GM18861 (cell line): ENCODE results near the gene CYP26A1.

Experiments used
- ATAC-seq: cut with Tn5 transposase; IDR thresholded peaks from one replicate; pipeline ENCODE4 v1.9.1; 2021; ENCODE audit not compliant: unreplicated experiment

CYP26A1 gene, protein sequence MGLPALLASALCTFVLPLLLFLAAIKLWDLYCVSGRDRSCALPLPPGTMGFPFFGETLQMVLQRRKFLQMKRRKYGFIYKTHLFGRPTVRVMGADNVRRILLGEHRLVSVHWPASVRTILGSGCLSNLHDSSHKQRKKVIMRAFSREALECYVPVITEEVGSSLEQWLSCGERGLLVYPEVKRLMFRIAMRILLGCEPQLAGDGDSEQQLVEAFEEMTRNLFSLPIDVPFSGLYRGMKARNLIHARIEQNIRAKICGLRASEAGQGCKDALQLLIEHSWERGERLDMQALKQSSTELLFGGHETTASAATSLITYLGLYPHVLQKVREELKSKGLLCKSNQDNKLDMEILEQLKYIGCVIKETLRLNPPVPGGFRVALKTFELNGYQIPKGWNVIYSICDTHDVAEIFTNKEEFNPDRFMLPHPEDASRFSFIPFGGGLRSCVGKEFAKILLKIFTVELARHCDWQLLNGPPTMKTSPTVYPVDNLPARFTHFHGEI

DNA sequence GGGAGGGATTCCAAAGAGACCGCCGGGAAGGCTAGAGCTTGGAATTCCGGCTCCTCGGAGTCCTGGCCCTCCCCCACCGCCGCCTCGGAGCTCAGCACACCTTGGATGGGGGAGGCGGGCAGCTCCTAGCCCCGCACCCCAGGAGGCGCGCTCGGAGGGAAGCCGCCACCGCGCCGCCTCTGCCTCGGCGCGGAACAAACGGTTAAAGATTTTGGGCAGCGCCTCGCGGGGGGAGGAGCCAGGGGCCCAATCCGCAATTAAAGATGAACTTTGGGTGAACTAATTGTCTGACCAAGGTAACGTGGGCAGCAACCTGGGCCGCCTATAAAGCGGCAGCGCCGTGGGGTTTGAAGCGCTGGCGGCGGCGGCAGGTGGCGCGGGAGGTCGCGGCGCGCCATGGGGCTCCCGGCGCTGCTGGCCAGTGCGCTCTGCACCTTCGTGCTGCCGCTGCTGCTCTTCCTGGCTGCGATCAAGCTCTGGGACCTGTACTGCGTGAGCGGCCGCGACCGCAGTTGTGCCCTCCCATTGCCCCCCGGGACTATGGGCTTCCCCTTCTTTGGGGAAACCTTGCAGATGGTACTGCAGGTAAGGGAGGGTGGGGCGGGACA, at the start of gene CYP26A1:
Gene CYP26A1, plus strand, starts transcription at position 355 of the 608 bp plus-strand sequence. Its CDS starts 42 bp downstream, at position 397.
- ATAC-seq, result no peak

DNA sequence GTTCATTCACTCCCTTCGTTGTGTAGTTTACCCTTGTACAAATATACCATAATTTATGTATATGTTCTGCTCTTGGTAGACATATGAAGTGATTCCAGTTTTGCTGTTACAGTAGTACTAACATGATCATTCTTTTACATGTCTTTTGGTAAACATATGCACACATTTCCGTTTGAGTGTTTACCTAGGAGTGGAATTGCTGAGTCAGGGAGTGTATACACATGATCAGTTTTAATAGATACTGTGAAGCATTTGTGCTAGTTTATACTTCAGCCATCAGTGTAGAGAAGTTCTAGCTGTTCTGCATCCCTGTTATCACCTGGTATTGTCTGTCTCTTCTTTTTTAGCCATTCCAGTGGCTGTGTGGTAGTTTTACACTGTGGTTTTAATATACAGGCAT, 47.6 kb upstream of the CYP26A1 start:
- ATAC-seq, result no peak

DNA sequence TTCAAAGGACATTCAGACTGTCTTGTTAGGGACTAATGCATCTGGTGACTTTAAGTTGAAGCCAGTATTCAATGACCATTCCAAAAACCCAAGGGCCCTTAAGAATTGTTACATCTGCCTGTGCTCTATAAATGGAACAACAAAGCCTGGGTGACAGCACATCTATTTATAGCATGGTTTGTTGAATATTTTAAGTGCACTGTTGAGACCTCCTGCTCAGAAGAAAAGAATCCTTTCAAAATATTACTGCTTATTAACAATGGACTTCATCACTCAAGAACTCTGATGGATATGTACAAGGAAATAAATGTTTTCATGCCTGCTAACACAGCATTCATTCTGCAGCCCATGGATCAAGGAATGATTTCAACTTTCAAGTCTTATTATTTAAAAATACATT, 46.2 kb upstream of the CYP26A1 start:
- no peak for ATAC-seq

DNA sequence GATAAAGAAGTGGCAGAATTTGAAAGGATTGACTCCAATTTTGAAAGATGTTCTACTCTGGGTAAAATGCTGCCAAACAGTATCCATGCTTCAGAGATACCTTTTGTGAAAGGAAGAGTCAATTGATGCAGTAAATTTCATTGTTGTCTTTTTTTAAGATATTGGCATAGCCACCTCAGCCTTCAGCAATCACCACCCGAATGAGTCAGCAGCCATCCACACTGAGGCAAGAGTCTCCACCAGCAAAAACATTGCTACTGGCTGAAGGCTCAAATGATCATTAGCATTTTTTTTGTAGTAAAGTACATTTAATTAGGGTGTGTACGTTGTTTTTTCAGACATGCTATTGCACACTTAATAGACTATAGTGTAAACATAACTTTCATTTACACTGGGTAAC, 44.8 kb upstream of the CYP26A1 start:
- no peak for ATAC-seq

DNA sequence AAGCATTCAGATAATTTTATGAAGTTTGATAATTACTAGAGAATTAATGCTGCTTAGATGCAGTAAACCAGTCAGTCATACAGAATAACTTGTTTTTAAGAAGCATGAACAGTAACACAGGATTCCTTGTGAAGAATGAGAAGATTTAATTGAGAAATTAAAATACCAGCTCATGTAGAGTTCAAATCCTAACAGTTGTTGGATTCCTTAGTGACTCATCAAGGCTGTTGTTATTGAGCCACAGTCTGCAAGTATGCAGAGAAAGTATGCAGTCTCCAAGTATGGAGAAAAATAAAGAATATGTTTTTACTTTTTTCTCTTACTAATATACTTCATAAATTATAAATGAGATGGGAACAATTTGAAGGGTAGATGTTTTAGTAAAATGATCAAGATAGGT, 43.3 kb upstream of the CYP26A1 start:
- no peak for ATAC-seq

DNA sequence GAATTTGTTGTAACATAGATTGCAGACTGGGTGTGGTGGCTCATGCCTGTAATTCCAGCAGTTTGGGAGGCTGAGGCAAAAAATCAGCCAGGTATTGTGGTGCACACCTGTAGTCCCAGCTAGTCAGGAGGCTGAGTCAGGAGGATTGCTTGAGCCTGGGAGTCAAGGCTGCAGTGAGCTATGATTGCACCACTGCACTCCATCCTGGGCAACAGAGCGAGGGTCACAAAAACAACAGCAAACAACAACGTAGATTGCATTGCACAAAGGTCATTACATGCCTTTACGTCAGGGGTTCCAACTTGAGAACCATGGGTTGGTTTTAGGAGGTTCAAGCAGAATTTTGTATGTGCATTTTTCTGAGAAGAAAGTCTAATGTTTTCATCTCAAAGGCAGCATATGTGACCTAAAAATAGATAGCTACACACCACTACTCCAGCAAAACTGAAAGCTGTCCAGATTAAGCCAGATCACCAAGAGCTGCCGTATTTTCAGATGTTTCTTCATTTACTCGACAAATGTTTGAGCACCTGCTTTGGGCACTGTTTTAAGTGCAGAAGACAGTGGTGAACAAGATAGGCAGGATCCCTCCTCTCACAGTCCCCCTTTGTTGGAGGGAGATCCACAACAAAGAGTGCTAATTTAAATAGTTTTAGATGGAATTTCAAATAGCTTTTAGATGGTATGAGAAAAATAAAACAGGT, 41.4 kb upstream of the CYP26A1 start:
- ATAC-seq, result no peak

DNA sequence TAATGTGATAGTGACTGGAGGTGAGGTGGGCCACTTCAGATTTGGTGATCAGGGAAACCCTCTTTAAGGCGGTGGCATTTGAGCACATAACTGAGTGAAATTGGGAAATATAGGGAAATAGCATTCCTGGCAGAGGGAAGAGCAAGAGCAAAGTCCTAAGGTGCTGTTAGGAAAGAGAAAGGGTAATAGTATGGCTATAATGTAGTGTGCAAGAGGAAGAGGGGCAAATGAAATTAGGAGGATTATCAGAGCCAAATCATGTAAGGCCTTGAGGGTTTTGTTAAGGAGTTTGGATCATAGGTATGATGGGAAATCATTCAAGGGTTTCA, 40.9 kb upstream of the CYP26A1 start:
- ATAC-seq, result no peak

DNA sequence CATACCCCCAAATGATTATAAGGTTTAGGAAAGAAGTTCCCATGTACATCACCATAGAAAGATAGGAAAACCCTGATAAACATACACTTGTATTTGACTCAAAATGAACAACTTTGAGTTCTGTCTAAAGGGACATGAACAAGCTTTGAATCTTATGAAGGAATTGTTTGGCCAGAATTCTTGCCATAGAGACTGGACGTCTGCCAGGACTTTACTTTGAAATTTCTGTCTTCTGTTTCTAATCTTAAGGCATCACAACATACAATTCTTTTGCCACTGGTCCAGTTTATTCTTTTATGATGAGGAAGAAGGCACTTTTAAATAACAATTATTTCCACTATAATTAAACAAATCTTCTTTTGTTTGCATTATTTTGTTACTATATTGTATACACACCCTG, 39.3 kb upstream of the CYP26A1 start:
- no peak for ATAC-seq

DNA sequence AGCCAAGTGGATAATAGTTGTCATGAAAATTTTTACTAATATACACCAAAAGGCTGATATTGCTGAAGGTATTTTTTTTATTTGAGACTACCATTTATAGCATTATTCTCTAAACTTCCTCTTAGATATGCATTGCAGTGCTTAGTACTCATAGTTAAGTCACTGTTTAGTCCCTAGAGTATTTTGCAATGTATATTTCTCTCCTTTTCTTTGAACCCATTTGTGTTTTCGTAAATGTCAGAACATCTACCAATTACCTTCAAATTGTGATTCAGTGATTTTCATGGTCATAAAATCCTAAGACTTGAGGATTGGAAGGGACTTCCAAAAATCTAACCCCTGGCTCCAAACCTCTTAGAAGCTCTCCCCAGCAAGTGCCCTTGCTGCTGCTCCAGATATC, 34.6 kb upstream of the CYP26A1 start:
- ATAC-seq, result no peak

DNA sequence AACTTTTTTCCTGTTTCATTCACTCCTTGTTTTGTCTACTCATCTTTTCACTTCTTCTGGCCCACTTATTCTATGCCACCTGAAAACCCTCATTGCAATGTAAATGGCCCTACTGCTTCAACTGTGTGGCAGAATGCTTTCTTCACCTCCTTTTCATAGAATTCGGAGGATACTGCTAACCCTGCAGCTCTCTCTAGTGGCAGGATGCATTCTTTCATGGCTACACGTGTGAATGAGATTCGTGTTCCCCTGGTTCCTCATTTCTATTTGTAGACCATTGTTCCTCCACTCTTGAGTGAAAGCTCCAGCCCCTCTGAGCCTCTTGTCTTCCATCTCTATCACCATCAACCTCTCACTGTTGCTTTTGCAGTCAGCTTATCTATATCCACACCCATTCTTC, 34.0 kb upstream of the CYP26A1 start:
- ATAC-seq, result no peak

DNA sequence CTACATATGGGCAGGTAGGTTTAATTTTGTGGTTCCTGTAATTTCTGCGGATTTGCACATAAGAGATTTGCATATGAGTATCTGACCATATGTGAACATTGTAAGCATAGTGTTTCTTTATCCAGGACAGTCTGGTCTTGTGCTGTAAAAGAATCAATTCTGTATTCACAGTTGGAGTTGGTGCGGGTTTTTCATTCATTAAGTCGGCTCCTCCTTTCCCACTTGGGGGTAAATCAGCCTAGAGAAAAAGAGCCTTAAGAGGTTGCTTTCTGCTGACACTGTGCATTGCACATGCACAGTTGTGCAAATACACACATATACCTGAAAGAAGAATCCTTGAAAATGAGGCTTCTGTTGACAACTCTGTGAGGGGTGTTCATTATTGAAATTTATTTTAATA, 19.2 kb upstream of the CYP26A1 start:
- no peak for ATAC-seq

DNA sequence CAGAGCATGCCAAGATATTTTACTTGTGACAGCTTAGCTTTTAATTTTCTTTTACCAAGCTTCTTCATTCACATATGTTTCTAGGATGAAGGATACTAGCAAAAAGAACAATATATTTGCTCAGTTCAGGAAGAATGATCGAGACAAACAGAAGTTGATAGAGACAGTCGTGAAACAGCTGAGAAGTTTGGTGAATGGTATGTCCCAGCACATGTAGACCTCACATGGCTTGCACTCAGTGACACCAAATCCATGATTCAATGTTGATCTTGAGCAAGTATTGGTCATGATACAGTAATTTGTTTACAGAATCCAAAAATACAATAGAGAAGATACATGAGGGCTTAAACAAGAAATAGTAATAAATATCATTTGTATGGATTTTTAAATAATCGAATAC, 15.6 kb upstream of the CYP26A1 start:
- no peak for ATAC-seq

DNA sequence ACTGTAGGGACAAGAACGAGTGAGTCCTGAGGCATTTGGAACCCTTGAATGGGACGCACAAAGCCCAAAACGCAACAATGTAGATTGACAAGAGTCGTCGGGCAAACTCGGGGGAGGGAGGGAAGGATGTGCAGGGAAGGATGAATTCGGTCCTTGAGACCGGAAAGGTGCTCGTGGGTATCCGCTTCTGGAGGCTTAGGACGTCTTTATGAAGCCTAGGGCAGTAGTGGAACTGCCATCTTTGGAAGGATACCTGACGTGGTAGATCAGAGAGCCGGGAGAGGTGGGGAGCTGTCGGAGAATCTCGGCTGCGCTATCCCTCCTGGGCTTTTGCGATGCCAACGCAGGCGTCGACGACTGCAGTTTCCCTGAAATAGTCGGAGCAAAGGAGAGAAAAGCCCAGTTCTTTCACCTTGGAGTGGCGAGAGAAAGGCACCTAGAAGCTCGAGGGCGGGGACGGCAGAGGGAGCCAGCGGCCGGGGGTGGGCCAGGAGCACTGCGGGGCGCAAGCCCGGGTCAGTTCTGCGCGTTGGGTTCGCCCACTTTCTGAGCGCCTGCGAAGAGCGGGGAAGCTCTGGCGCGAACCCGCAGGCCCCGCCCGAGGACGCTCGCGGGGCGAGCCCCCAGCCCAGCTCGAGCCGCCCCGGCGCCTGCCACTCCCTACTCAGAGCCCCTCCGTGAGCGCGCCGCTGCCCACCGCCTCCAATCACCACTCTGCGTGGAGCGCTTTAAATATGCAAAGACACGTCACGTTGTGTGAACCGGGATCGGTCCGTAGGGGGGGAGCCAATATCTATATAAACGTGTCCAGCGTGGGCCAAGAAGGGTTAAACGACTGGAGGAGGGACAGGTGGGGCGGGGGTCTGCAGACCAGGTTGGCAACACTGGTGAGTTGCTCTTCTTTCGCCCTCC, 13.5 kb upstream of the CYP26A1 start, which contains the start of gene CYP26C1:
Gene CYP26C1, plus strand, starts transcription at position 824 of the 912 bp plus-strand sequence. CDS start 466 bp downstream, outside the sequence.
- no peak for ATAC-seq

DNA sequence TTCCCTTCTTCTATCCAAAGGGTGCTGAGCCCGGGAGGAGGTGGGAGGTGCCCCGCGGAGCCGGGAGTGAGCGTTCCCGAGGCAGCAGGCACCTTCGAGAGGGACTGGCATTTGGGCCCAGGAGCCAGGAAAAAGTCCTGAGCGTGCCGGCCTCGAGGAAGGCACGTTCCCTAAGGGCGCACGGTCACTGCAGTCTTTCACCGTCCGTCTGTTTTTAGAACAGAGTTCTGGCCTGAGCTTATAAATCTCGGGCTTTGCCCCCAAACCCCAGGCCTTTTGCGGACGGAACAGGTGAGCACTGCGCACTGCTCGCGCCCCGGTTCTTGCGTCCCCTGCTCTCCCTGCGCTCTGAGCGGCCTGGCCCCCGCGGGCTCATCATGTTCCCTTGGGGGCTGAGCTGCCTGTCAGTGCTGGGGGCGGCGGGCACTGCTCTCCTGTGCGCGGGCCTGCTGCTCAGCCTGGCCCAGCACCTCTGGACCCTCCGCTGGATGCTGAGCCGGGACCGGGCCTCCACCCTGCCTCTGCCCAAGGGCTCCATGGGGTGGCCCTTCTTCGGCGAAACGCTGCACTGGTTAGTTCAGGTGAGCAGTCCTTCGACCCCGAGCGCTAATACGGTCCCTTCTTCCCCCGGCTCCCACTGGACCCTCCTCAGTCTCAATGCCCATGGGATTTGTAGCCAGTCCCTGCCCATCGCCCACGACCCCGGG, 12.7 kb upstream of the CYP26A1 start:
- ATAC-seq, result no peak

DNA sequence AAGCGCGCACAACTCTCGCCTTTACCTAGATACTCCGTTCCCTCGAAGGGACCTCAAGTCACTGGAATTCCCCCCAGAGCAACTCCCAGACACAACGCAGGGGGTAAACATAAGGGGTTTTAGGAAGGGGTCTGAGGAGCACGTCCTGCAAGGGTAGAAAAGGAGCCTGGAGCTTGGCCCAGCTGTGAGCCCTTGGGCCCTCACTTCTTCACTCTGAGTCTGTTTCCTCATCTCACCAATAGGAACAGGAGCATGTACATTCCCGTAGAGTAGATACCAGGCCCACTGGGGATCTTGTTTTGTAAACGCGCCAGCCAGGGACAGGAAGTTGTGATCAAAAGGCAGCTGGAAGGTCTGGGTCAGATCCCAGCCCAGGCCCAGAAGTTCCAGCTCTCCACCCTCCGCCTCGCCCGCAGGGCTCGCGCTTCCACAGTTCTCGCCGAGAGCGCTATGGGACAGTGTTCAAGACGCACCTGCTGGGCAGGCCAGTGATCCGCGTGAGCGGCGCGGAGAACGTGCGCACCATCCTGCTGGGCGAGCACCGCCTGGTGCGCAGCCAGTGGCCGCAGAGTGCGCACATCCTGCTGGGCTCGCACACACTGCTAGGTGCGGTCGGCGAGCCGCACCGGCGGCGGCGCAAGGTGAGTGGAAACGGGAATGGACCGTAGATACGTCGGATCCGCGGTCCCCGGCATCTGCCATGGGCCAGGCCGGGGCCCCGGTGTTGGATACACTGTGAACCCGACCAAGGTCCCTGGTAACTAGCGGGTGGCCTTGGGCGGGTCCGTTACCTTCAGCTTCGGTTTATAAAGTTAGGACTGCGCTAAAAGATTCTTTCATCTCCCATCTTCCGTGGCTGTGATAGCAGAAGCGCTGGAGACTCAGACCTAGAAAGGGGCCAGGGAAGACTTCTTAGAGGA, 11.8 kb upstream of the CYP26A1 start:
- ATAC-seq, result no peak

DNA sequence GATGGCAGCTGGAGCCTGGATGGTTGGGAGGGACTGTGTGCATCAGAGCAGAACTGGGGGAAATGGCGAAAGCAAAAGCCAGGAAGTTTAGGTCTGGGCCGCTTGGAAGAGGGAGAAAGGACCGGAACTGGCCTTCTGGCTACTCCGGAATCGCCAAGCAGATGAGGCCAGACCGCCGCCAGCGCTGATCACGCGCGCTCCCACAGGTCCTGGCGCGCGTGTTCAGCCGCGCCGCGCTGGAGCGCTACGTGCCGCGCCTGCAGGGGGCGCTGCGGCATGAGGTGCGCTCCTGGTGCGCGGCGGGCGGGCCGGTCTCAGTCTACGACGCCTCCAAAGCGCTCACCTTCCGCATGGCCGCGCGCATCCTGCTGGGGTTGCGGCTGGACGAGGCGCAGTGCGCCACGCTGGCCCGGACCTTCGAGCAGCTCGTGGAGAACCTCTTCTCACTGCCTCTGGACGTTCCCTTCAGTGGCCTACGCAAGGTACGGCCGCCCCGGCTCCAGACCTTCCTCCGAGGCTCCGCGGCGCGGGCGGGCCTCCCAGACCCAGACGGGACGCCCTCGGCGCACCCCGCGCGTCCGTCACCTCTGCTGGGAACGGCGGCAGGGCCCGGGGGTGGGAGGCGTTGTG, 11.1 kb upstream of the CYP26A1 start:
- no peak for ATAC-seq

DNA sequence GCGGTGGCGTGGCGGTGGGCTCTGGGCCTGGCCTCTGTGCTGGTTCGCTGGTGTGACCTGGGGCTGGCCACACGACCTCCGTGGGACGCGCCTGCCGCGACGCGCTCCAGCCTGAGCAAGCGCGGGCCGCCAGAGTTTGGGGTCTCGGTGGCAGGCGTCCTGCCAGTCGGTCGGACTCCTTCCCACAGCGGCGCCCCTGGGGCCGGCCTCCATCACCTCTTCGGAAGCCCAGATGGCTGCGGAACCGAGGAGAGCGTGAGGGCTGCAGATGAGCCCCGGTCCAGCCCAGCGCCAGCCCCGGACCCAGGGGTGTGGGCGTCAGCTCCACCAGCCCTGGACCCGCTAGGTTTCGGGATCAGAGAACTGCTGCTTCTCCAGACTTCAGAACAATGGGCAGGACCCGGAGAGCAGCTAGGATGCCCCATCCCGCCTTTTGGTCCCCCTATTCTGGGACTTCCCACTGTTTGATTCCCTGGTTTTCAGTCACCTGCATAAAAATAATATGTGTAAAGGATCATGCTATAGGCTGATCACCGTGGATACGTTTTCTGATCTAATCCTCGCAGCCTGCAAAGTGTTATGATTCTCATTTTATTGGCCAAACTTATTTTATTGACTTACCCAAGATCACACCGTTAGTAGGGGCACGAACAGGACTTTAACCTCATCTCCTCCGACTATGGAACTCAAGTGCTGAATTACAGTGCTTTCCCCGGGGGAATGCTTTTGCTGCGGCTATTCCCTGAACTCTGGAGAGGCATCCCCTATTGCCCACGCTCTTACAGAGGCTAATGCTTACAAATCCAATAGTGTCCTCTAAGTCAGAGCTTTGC, 10.3 kb upstream of the CYP26A1 start:
- no peak for ATAC-seq
